ENCODE measurements around the gene SLC22A15. TPM values are rescaled to one million over a fixed set of nuclear protein-coding genes. Genes with fewer than 3 reads are reported as not detected.

SLC22A15 gene
- total and polyA plus RNA-seq, 2 experiments from 2014 or later, result 2.7 to 3.8 TPM

GRCh38 chr1:116111524-116112021 lies 135.3 kb downstream of the SLC22A15 start:
- peak overlapping the region; percentile 69; the same call in 1 of the 2 replicates for H2AFZ ChIP-seq
- Mint-ChIP-seq H3K4me3 (no peak overlapping the region), H3K27me3 (ENCODE audit: insufficient read depth, low read depth, poor library complexity) (no peaks in the 10 kb centered on the region), H3K4me1 (peaks cover 3% of the 10 kb centered on the region; the same call in 1 of the 3 replicates), H3K9me3 (no peaks in the 10 kb centered on the region), H3K27ac (peak overlapping the region; percentile 38), H3K36me3 (ENCODE audit: low read depth) (no peaks in the 10 kb centered on the region)
- DNase-seq (ENCODE audit: low spot score), result no peak
- ATAC-seq, result no peak
- no peaks in the 10 kb centered on the region for H3K27me3 ChIP-seq (ENCODE audit: insufficient read depth)
- TF ChIP-seq ZNF331 (CRISPR knock-in tag; IDR thresholded peaks at IDR 0.05; ENCODE audit: low read depth), result no peak
- TF ChIP-seq, protein P1, sequence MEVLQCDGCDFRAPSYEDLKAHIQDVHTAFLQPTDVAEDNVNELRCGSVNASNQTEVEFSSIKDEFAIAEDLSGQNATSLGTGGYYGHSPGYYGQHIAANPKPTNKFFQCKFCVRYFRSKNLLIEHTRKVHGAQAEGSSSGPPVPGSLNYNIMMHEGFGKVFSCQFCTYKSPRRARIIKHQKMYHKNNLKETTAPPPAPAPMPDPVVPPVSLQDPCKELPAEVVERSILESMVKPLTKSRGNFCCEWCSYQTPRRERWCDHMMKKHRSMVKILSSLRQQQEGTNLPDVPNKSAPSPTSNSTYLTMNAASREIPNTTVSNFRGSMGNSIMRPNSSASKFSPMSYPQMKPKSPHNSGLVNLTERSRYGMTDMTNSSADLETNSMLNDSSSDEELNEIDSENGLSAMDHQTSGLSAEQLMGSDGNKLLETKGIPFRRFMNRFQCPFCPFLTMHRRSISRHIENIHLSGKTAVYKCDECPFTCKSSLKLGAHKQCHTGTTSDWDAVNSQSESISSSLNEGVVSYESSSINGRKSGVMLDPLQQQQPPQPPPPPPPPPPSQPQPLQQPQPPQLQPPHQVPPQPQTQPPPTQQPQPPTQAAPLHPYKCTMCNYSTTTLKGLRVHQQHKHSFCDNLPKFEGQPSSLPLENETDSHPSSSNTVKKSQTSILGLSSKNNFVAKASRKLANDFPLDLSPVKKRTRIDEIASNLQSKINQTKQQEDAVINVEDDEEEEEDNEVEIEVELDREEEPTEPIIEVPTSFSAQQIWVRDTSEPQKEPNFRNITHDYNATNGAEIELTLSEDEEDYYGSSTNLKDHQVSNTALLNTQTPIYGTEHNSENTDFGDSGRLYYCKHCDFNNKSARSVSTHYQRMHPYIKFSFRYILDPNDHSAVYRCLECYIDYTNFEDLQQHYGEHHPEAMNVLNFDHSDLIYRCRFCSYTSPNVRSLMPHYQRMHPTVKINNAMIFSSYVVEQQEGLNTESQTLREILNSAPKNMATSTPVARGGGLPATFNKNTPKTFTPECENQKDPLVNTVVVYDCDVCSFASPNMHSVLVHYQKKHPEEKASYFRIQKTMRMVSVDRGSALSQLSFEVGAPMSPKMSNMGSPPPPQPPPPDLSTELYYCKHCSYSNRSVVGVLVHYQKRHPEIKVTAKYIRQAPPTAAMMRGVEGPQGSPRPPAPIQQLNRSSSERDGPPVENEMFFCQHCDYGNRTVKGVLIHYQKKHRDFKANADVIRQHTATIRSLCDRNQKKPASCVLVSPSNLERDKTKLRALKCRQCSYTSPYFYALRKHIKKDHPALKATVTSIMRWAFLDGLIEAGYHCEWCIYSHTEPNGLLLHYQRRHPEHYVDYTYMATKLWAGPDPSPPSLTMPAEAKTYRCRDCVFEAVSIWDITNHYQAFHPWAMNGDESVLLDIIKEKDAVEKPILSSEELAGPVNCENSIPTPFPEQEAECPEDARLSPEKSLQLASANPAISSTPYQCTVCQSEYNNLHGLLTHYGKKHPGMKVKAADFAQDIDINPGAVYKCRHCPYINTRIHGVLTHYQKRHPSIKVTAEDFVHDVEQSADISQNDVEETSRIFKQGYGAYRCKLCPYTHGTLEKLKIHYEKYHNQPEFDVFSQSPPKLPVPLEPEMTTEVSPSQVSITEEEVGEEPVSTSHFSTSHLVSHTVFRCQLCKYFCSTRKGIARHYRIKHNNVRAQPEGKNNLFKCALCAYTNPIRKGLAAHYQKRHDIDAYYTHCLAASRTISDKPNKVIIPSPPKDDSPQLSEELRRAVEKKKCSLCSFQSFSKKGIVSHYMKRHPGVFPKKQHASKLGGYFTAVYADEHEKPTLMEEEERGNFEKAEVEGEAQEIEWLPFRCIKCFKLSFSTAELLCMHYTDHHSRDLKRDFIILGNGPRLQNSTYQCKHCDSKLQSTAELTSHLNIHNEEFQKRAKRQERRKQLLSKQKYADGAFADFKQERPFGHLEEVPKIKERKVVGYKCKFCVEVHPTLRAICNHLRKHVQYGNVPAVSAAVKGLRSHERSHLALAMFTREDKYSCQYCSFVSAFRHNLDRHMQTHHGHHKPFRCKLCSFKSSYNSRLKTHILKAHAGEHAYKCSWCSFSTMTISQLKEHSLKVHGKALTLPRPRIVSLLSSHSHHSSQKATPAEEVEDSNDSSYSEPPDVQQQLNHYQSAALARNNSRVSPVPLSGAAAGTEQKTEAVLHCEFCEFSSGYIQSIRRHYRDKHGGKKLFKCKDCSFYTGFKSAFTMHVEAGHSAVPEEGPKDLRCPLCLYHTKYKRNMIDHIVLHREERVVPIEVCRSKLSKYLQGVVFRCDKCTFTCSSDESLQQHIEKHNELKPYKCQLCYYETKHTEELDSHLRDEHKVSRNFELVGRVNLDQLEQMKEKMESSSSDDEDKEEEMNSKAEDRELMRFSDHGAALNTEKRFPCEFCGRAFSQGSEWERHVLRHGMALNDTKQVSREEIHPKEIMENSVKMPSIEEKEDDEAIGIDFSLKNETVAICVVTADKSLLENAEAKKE (CRISPR knock-in tag; IDR thresholded peaks at IDR 0.05), result no peak
- no peak for TF ChIP-seq CREB1 (CRISPR knock-in tag; IDR thresholded peaks at IDR 0.05; ENCODE audit: low read depth)
- no peak for TF ChIP-seq STAT1 (IDR thresholded peaks at IDR 0.05; ENCODE audit: unreplicated experiment)
- TF ChIP-seq REST (IDR thresholded peaks at IDR 0.05; ENCODE audit: unreplicated experiment), result no peak
- no peak for TF ChIP-seq EZH2 (IDR thresholded peaks at IDR 0.05; ENCODE audit: low read depth, unreplicated experiment)
- TF ChIP-seq, protein P2, sequence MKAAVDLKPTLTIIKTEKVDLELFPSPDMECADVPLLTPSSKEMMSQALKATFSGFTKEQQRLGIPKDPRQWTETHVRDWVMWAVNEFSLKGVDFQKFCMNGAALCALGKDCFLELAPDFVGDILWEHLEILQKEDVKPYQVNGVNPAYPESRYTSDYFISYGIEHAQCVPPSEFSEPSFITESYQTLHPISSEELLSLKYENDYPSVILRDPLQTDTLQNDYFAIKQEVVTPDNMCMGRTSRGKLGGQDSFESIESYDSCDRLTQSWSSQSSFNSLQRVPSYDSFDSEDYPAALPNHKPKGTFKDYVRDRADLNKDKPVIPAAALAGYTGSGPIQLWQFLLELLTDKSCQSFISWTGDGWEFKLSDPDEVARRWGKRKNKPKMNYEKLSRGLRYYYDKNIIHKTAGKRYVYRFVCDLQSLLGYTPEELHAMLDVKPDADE (IDR thresholded peaks at IDR 0.05), result no peak
- TF ChIP-seq POLR2AphosphoS5 (IDR thresholded peaks at IDR 0.05; ENCODE audit: low read depth), result no peak
- TF ChIP-seq ZNF114 (CRISPR knock-in tag; IDR thresholded peaks at IDR 0.05), result no peak
- no peak for TF ChIP-seq CTCF (conservative IDR thresholded peaks at IDR 0.05; ENCODE audit: low read depth in 2 of 2)
- no peak for TF ChIP-seq EZH2phosphoT487 (IDR thresholded peaks at IDR 0.05; ENCODE audit: unreplicated experiment)
- TF ChIP-seq JUNB (IDR thresholded peaks at IDR 0.05; ENCODE audit: unreplicated experiment), result no peak
- H3F3A ChIP-seq (replicated peaks; ENCODE audit: low read depth), result no peaks in the 10 kb centered on the region
- H4K20me1 ChIP-seq (replicated peaks; ENCODE audit: insufficient read depth), result no peaks in the 10 kb centered on the region
- H3K27ac ChIP-seq (ENCODE audit: low read depth), result no peak overlapping the region
- no peaks in the 10 kb centered on the region for H3K79me2 ChIP-seq (replicated peaks; ENCODE audit: insufficient read depth)
- H3K4me2 ChIP-seq, result no peak overlapping the region
- no peak overlapping the region for H3K4me3 ChIP-seq
- H3K4me1 ChIP-seq (ENCODE audit: insufficient read depth), result no peaks in the 10 kb centered on the region
- no peaks in the 10 kb centered on the region for H3K36me3 ChIP-seq (ENCODE audit: insufficient read depth)
- H3K9me2 ChIP-seq (ENCODE audit: insufficient read depth), result no peaks in the 10 kb centered on the region

Data from GM23338 (cell line).